Osteocyte (in vitro differentiated cells): ENCODE measurements around the gene SHANK1. TPM values are rescaled to one million over a fixed set of nuclear protein-coding genes. Genes with fewer than 3 reads are reported as not detected.
"Not testable (repeated sequence)": the region's sequence is repeated elsewhere in the genome, so short reads cannot be mapped to it uniquely, and the experiment has no call there.

Experiments
- DNase-seq: peaks from one replicate; pipeline ENCODE4 v3.0.0; 2021; ENCODE audit warnings: mixed read lengths; ENCODE audit not compliant: unreplicated experiment; ENCODE audit errors: extremely low spot score
- H3K27ac Mint-ChIP-seq: one replicate; pipeline ENCODE4 v1.8.0; 2021; ENCODE audit warnings: mild to moderate bottlenecking, mixed read lengths; ENCODE audit not compliant: unreplicated experiment
- H3K27me3 Mint-ChIP-seq: one replicate; pipeline ENCODE4 v1.8.0; 2021; ENCODE audit warnings: mixed read lengths; ENCODE audit not compliant: unreplicated experiment
- H3K36me3 Mint-ChIP-seq: one replicate; pipeline ENCODE4 v1.8.0; 2021; ENCODE audit warnings: mixed read lengths; ENCODE audit not compliant: unreplicated experiment
- H3K4me1 Mint-ChIP-seq: one replicate; pipeline ENCODE4 v1.8.0; 2021; ENCODE audit warnings: mixed read lengths; ENCODE audit not compliant: unreplicated experiment
- H3K4me3 Mint-ChIP-seq: one replicate; pipeline ENCODE4 v1.8.0; 2021; ENCODE audit warnings: mild to moderate bottlenecking, moderate library complexity, mixed read lengths; ENCODE audit not compliant: unreplicated experiment
- H3K9me3 Mint-ChIP-seq: one replicate; pipeline ENCODE4 v1.8.0; 2021; ENCODE audit warnings: mixed read lengths; ENCODE audit not compliant: unreplicated experiment
- long read RNA-seq: library from polyadenylated mRNA; unstranded; transcript quantifications from one replicate; pipeline ENCODE4 v2.0.0, GENCODE V29; 2021
- total RNA-seq: library from RNA; stranded (reverse); gene quantifications from 2 replicates; pipeline ENCODE4 v1.2.1, GENCODE V29; 2021
- TF ChIP-seq, protein P1 (sequence below): fragments of 200-600 bp; sonication (generic); IDR thresholded peaks from 2 replicates; pipeline ENCODE4 v1.5.0; 2021; ENCODE audit warnings: antibody characterized with exemption, mild to moderate bottlenecking, moderate library complexity

Gene SHANK1
- 0.29 and 0.40 TPM in 2 replicates for total RNA-seq
- long read RNA-seq = 0 reads

GRCh38 chr19:50719566-50719965, at the start of gene SHANK1:
Gene SHANK1, minus strand, starts transcription at chr19:50719802. Its CDS starts 2,883 bp downstream, at chr19:50716919.
- H3K9me3 Mint-ChIP-seq = no peaks in the 10 kb centered on the region
- no peaks in the 10 kb centered on the region for H3K36me3 Mint-ChIP-seq
- no peak for DNase-seq
- peaks cover 19% of the 10 kb centered on the region for H3K27me3 Mint-ChIP-seq
- H3K4me3 Mint-ChIP-seq = peak within 1 kb of the TSS; percentile 21
- peaks cover 15% of the 10 kb centered on the region for H3K4me1 Mint-ChIP-seq
- TF ChIP-seq, protein P1, sequence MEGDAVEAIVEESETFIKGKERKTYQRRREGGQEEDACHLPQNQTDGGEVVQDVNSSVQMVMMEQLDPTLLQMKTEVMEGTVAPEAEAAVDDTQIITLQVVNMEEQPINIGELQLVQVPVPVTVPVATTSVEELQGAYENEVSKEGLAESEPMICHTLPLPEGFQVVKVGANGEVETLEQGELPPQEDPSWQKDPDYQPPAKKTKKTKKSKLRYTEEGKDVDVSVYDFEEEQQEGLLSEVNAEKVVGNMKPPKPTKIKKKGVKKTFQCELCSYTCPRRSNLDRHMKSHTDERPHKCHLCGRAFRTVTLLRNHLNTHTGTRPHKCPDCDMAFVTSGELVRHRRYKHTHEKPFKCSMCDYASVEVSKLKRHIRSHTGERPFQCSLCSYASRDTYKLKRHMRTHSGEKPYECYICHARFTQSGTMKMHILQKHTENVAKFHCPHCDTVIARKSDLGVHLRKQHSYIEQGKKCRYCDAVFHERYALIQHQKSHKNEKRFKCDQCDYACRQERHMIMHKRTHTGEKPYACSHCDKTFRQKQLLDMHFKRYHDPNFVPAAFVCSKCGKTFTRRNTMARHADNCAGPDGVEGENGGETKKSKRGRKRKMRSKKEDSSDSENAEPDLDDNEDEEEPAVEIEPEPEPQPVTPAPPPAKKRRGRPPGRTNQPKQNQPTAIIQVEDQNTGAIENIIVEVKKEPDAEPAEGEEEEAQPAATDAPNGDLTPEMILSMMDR = no peak
- H3K27ac Mint-ChIP-seq = no peak within 1 kb of the TSS

DNA sequence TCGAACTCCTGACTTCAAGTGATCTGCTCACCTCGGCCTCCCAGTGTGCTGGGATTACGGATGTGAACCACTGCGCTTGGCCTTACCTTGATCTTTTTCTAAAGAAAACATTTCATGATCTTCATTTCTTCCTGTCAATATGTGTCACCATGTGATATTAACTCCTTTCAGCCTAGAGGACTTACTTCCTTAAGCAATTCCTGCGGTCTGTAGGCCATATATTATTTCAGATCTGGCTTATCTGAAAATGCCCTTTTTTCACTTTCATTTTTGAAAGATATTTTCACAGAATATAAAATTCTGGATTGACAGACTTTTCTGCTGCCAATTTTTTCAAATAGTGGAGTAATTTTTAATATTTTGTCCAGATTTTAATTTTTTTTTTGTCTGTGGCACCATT, 48.7 kb upstream of the SHANK1 start:
- TF ChIP-seq, protein P1 = no peak
- H3K9me3 Mint-ChIP-seq = no peaks in the 10 kb centered on the region

GRCh38 chr19:50767263-50767662, 47.7 kb upstream of the SHANK1 start:
- not testable (repeated sequence) for H3K27me3 Mint-ChIP-seq, H3K27ac Mint-ChIP-seq, H3K36me3 Mint-ChIP-seq, H3K9me3 Mint-ChIP-seq, H3K4me3 Mint-ChIP-seq, DNase-seq, H3K4me1 Mint-ChIP-seq

More for the DNA sequence above, 48.7 kb upstream of the SHANK1 start:
- Mint-ChIP-seq H3K27me3 (peaks cover 2% of the 10 kb centered on the region), H3K4me3 (no peak overlapping the region), H3K27ac (no peak overlapping the region), H3K4me1 (no peaks in the 10 kb centered on the region), H3K36me3 (no peaks in the 10 kb centered on the region)
- no peak for DNase-seq

GRCh38 chr19:50766746-50767145, 47.1 kb upstream of the SHANK1 start:
- not testable (repeated sequence) for H3K27me3 Mint-ChIP-seq, H3K27ac Mint-ChIP-seq, H3K4me3 Mint-ChIP-seq, H3K9me3 Mint-ChIP-seq, H3K4me1 Mint-ChIP-seq, DNase-seq, H3K36me3 Mint-ChIP-seq

GRCh38 chr19:50764409-50764808, 44.8 kb upstream of the SHANK1 start:
- TF ChIP-seq, protein P1 = no peak
- H3K27ac Mint-ChIP-seq = no peak overlapping the region
- H3K36me3 Mint-ChIP-seq = no peaks in the 10 kb centered on the region
- no peak for DNase-seq
- no peaks in the 10 kb centered on the region for H3K9me3 Mint-ChIP-seq
- peaks cover 2% of the 10 kb centered on the region for H3K27me3 Mint-ChIP-seq
- no peak overlapping the region for H3K4me3 Mint-ChIP-seq
- no peaks in the 10 kb centered on the region for H3K4me1 Mint-ChIP-seq

DNA sequence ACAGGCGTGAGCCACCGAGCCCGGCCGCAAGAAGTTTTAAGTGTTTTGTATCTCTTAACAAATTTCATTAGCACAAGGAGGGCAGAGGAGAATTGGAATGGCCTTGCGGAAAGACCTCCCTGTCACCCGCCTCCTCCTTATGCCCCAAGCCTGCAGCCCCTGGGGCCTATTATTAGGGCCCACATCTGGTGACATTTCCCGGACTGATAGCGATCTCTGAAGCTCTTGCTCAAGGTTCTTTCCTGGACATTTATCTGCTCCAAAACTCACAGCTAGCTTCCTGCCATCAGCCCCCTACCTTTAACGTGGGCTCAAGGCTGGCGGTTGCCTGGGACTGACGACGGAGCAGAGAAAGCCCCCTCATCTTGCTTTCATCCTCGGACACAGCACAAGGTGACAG, 43.9 kb upstream of the SHANK1 start:
- H3K27me3 Mint-ChIP-seq, H3K27ac Mint-ChIP-seq, H3K36me3 Mint-ChIP-seq, H3K4me1 Mint-ChIP-seq, H3K9me3 Mint-ChIP-seq, DNase-seq, H3K4me3 Mint-ChIP-seq: not testable (repeated sequence)

- H3K27me3 Mint-ChIP-seq, H3K4me3 Mint-ChIP-seq, H3K9me3 Mint-ChIP-seq, DNase-seq, H3K27ac Mint-ChIP-seq, H3K4me1 Mint-ChIP-seq, H3K36me3 Mint-ChIP-seq: not testable (repeated sequence)
Observed at GRCh38 chr19:50761501-50761900, 41.9 kb upstream of the SHANK1 start.
